Renal cortex interstitium (tissue), 11 donors: ENCODE data around the gene SNN. TPM values are rescaled to one million over a fixed set of nuclear protein-coding genes. Genes with fewer than 3 reads are reported as not detected.

Experiments used
- DNase-seq, 11 donors: peaks; one replicate each; pipeline ENCODE4 v3.0.0-alpha.2; 2013; ENCODE audit warnings: low read depth in 9 of 11, low spot score in 4 of 11; ENCODE audit errors: extremely low read depth in 1 of 11
- polyA plus RNA-seq, 3 donors: library from polyadenylated mRNA; unstranded; fragments of 120-200 nt; gene quantifications; one replicate each; pipeline ENCODE4 v1.2.1, GENCODE V29; 2013; ENCODE audit not compliant: insufficient read length in 3 of 3

SNN gene
- polyA plus RNA-seq, 3 donors, result 30.9 to 41.9 (median 37.3) TPM

DNA sequence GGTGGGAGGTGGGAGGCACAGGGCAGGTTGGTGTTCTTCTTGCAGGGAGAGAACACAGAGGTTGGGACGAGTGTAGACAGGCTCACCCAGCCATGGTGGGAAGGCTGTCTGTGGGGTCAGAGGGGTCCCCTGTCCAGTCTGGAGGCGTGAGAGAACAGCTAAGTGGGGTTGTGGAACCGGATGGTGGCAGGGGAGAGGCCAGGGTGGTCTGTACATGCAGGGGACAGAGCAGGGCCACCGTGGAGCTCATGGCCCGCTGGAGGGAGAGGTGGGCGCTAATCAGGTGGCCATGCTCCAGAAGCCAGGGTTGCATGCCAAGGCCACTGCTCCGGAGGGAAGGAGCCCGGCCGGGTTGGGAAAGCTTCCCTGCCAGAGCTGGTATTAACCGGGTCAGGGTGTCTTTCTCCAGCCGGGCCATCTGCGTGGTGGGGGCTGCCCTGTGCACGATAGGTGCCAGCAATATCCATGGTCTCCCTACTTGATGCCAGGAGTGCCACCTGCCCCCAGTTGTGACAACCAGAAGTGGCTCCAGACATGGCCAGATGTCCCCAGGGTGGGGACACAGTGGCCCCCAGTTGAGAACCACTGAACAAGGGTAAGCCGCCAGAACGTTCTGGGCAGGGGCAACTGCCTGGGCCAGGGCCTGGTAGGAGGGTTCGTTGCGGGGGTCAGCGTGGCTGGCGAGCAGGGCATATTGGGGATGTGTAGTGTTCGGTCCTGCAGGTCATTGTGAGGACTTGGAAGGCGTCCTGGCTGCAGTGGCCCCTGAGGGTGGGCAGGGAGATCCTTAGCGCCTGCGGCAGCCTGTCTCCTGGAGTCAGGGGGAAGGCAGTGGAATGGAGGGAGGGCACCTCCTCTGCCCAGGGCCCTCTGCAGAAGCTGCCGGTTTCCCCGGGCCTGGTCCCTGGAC lies 5.1 kb downstream of the SNN start:
- DNase-seq, result no peak

DNA sequence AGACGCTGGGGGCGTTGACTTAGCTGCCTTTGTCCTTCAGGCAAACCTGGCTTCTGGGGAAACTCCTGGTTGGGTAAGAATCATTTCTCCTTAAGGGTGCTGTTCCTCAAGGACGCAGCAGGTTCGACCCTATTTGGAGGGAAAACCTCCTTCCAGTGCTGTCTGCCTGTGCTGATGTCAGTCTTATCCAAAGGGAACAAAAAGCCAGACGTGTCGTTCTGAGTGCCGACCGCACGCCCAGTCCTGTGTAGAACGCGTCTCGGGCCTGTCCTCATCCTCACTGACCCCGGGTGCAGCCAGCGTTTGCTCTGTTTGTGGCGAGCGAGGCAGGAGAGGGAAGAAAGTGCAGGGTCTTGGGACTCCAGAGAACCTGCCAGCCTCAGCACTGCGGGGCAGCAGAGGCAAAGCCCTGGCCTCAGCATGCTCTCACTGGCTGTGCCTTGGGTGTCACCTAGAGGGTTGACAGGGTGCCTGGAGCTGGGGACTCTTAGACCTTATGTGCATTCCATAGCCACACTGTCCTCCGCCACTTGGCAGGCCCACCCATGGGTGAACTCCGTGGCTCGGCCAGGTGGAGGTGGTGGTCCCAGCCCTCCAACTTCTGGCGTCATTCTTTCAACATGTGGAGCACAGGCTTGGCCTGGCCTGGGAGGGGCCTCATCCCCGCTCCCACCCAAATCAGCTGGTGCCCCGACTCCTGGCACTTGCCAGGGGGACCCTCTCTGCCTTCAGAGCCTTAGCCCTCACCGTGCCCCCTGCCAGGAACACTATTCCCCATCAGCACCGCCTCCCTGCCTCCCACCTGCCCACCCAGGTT lies 6.0 kb downstream of the SNN start:
- DNase-seq, result no peak

DNA sequence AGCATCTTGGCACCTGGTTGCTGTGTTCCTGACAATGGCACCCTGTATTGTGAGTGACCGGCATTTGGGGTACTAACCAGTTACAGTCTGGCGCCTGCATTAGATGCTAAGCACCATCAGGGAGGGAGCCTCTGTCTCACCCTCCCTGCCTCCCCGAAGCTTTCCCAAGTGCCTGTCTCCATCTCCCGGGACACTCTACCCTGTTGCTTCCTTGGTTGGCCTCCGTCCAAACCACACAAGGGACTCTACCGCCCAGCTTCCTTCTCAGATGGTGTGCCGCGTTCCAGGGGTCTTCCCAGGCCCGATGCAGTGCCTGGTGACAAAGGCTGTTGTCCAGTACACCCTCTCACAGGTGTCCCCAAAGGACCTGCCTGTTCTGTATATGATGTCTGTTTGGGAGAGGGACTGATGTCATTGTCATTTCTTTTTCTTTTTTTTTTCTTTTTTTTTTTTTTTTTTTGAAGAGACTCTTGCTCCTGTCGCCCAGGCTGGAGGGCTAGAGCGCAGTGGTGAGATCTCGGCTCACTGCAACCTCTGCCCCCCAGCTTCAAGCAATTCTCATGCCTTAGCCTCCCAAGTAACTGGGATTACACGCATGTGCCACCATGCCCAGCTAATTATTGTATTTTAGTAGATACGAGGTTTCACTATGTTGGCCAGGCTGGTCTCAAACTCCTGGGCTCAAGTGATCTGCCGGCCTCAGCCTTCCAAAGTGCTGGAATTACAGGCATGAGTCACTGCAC lies 6.7 kb downstream of the SNN start:
- no peak for DNase-seq

- no peak for DNase-seq
These were observed 7.6 kb downstream of the SNN start for GRCh38 chr16:11675561-11676511.

DNA sequence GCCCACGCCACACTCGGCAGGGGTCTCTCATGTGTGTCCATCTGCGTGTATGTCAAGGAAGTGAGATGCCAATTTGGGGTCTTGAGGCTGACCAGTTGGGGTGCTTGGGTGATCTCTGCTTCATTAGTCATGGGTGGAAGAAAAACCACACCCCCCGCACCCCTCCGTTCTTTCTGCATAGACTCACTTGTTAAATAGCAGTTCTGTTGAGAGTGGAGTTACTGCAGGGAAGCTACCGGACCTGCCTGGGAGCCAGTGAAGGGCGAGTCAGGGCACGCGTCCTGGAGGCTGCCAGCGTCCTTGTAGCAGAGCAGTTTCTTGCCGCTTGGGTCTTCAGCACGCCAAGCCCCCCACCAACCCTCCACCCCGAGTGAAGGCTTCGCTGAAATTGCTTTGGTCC lies 8.5 kb downstream of the SNN start:
- DNase-seq, result no peak

DNA sequence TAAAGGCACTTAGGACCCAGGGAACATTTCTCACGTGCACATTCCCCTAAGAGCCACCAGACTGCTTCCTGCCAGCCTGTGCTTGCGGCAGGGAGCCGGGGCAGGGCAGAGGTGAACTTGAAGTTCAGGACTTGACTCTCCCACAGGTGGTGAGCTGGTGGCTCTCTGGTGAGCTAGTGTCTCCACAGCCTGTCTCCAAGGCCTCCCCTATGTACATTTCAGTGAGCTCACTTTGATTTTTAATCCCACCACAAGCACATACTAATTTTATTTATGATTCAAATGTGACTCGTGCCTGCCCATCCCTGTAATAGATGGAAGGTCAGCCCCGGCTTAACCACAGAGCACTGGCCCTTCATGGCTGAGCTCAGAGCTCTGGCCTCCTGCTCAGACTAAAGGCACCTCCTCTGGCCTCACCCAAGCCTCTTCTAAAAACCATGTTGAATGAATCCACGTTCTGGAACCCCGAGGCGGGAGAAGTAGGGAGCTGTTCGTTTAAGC lies 9.2 kb downstream of the SNN start:
- no peak for DNase-seq

GRCh38 chr16:11677959-11678881 lies 10.0 kb downstream of the SNN start:
- DNase-seq, result no peak

DNA sequence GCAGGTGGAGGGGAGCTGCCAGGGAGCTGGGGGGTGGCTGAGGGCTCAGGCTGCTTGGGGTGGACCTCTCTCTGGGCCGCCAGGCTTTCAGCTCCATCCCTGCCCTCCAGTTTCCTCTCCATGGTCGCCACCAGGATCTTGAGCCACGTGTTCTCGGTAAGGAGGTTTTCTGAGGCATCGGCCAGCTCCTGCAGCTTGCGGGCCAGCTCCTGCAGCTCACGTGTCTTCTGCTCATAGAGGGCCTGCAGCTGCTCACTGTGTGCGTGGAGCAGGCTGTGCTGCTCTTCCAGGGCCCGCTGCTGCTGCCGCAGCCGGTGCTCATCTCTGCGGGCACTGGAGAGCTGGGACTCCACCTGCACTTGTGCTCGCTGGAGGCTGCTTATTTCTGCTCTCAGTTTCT lies 11.0 kb downstream of the SNN start:
- no peak for DNase-seq

- no peak for DNase-seq
These were observed 12.0 kb downstream of the SNN start for GRCh38 chr16:11679941-11680911.

DNA sequence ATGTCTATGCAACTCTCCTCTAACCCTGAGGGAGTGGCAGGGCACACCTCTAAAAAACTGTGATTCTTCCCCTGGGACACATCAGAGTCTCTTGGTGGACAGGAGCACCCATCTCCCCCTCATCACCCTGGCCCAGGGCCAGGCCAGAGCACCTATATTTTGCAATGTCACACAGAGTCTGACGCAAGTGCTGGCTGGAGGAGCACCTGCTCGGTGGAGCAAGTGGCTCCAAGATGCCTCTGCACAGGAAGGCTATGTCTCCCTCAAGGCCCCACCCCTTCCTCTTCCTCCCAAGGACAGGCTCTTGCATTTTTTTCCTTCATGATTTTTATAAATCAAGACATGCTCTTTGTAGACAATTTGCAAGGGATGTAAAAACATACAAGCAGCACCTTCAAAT lies 13.3 kb downstream of the SNN start:
- DNase-seq, result no peak

DNA sequence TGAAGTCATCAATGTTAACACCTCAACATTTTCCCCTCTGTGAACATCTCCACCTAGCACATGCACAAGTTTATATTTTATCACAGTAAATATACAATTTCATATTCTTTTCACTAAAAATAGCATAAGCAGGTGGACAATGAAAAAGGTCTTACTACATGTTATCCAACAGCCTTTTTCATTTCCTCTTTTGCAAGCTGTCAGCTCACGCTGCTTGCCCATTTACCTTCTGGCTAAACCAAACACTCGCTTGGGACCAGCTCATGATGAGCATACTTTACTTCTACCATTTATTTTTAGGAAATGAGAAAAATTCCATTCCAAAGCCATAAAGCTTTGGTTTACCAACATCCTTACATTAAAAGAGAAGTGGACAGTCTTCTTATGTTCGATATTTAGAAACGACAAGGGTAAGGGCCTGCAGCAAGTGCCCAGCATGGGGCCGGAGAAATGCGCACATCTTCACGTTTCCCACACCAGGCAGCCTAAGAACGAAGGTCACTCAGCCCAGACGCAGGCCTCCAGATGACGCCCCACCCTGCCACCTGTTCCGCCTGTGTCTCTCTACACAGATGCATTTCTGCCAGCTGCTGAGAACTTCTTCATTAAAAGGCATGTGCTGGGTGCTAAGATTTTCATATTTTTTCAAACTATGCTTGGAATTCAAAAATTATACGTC lies 13.9 kb downstream of the SNN start:
- no peak for DNase-seq

- DNase-seq, result no peak
These were observed 14.4 kb downstream of the SNN start for GRCh38 chr16:11682655-11683096.

GRCh38 chr16:11683145-11683544 lies 14.9 kb downstream of the SNN start:
- no peak for DNase-seq

DNA sequence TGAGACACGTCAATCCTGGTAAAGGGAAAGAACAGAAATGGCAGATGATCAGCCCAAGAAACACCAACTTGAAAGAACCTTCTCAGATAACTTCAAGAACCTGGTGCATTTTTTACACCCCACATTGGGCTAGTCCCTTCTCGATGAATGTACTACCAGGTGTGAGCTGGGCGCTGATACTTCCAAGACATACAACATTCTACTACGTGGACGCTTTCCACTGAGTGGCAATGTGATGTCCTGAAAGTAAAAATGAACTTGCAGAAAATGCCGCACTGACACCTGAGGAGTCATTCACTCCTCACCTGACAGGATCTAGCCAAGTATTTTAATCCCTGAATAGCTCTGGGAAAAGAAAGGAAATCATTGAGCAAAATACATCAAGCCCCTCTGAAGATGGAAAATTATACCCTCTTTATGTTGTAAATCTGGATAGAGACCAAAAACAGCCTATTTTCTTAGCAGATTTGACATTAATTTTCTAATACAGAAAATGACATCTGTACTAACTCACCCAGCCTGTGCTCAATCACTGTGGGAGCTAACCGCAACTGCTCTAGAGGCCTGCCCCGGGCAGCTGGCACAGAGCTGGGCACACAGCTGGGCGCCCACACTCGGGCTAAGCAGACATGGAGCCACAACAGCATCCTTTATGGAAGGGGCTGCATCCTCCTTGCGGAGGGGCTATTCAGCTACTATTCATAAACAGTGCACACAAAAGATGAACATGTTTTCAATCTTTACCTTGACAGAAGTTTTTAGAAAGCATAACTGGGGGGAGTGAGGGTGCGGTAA lies 16.2 kb downstream of the SNN start:
- DNase-seq, result no peak
